K562 (cell line): ENCODE data around the gene KMT2C. TPM values are rescaled to one million over a fixed set of nuclear protein-coding genes. Genes with fewer than 3 reads are reported as not detected.
A peak's percentile ranks its signal among the peaks of the same experiment; 100 is the strongest.

Source experiments
- CHD2 ChIP-seq: IDR thresholded peaks from 2 replicates; pipeline ENCODE4 v1.6.1; 2011; ENCODE audit warnings: low read depth, low read length
- CREB1 ChIP-seq, 2 experiments: sonication (generic) in 1 of 2; formaldehyde crosslinking in 1 of 2; IDR thresholded peaks; 2 replicates each; pipeline versions ENCODE4 v1.6.1 to v1.8.0; 2012 to 2022; ENCODE audit warnings: inconsistent platforms in 1 of 2, mild to moderate bottlenecking in 1 of 2, missing genetic modification reagents in 1 of 2, moderate library complexity in 1 of 2
- DACH1 ChIP-seq: fragments of 450-650 bp; IDR thresholded peaks from 2 replicates; pipeline ENCODE4 v1.6.1; 2018; ENCODE audit not compliant: partially characterized antibody
- E2F8 ChIP-seq: fragments of 450-650 bp; IDR thresholded peaks from 2 replicates; pipeline ENCODE4 v1.7.1; 2018; ENCODE audit warnings: mild to moderate bottlenecking, low read depth; ENCODE audit not compliant: partially characterized antibody
- GABPA ChIP-seq: fragments of 200-800 bp; sonication (Bioruptor generic); conservative IDR thresholded peaks from 2 replicates; pipeline ENCODE4 v1.6.1; 2016; ENCODE audit warnings: low read depth, missing genetic modification characterization, missing compliant biosample characterization
- GMEB1 ChIP-seq: fragments of 250-450 bp; sonication (Bioruptor Pico); IDR thresholded peaks from 2 replicates; pipeline ENCODE4 v1.4.0; 2020; ENCODE audit warnings: mild to moderate bottlenecking
- GTF2F1 ChIP-seq: IDR thresholded peaks from 2 replicates; pipeline ENCODE4 v1.6.1; 2011; ENCODE audit warnings: low read depth, low read length, improper control_type of control experiment
- HBP1 ChIP-seq: fragments of 450-650 bp; formaldehyde crosslinking; IDR thresholded peaks from 2 replicates; pipeline ENCODE4 v1.4.0; 2022; ENCODE audit warnings: missing genetic modification characterization
- HOXB6 ChIP-seq: fragments of 250-450 bp; sonication (Bioruptor Pico); IDR thresholded peaks from 2 replicates; pipeline ENCODE4 v1.5.1; 2022; ENCODE audit warnings: mild to moderate bottlenecking, borderline replicate concordance
- MAZ ChIP-seq, 2 experiments: fragments of 450-650 bp in 1 of 2; sonication (generic) in 1 of 2; formaldehyde crosslinking; IDR thresholded peaks in 1 of 2; conservative IDR thresholded peaks in 1 of 2; 2 replicates each; pipeline versions ENCODE4 v1.4.0 to v1.5.0; 2020; ENCODE audit warnings: mild to moderate bottlenecking in 1 of 2, missing genetic modification reagents in 1 of 2
- NFYB ChIP-seq: IDR thresholded peaks from 2 replicates; pipeline ENCODE4 v1.6.1; 2011; ENCODE audit warnings: mild to moderate bottlenecking, moderate library complexity; ENCODE audit not compliant: insufficient read length; ENCODE audit errors: extremely low read depth
- POLR2H ChIP-seq: IDR thresholded peaks from 2 replicates; pipeline ENCODE4 v1.6.1; 2016; ENCODE audit warnings: missing genetic modification characterization, low read depth, mild to moderate bottlenecking, control low read depth, missing compliant biosample characterization, moderate library complexity
- POU5F1 ChIP-seq: fragments of 150-350 bp; IDR thresholded peaks from 2 replicates; pipeline ENCODE4 v1.6.1; 2014; ENCODE audit warnings: borderline replicate concordance, low read length, low read depth, mild to moderate bottlenecking; ENCODE audit not compliant: partially characterized antibody
- RAD21 ChIP-seq, 2 experiments: fragments of 250-450 bp in 1 of 2; fragments of 450-650 bp in 1 of 2; sonication (Bioruptor Pico) in 1 of 2; formaldehyde crosslinking in 1 of 2; IDR thresholded peaks in 1 of 2; conservative IDR thresholded peaks in 1 of 2; 2 replicates each; pipeline versions ENCODE4 v1.4.0 to v1.8.0; 2020 to 2022; ENCODE audit warnings: mild to moderate bottlenecking in 2 of 2, moderate library complexity in 1 of 2
- SIN3B ChIP-seq: fragments of 450-650 bp; IDR thresholded peaks from 2 replicates; pipeline ENCODE4 v1.6.1; 2017; ENCODE audit warnings: low read depth, mild to moderate bottlenecking, moderate library complexity
- SMAD1 ChIP-seq: fragments of 150-350 bp; IDR thresholded peaks from 2 replicates; pipeline ENCODE4 v1.6.1; 2014; ENCODE audit warnings: low read length, low read depth; ENCODE audit not compliant: partially characterized antibody
- SRF ChIP-seq, 2 experiments: fragments of 250-450, 450-650 bp in 1 of 2; sonication (Bioruptor Pico) in 1 of 2; sonication (generic) in 1 of 2; formaldehyde crosslinking; IDR thresholded peaks; 2 replicates each; pipeline versions ENCODE4 v1.5.0 to v1.5.1; 2020 to 2022; ENCODE audit warnings: mild to moderate bottlenecking in 1 of 2, missing genetic modification reagents in 1 of 2
- ZC3H11A ChIP-seq: IDR thresholded peaks from 2 replicates; pipeline ENCODE4 v1.6.1; 2012; ENCODE audit warnings: low read depth, low read length, improper control_type of control experiment
- ZNF740 ChIP-seq, 3 experiments: fragments of 200-800 bp in 1 of 3; sonication (Bioruptor generic) in 1 of 3; sonication (generic) in 1 of 3; formaldehyde crosslinking in 1 of 3; IDR thresholded peaks; 2 replicates each; pipeline versions ENCODE4 v1.6.1 to v1.8.0; 2016 to 2022; ENCODE audit warnings: mild to moderate bottlenecking in 2 of 3, missing compliant biosample characterization in 2 of 3, missing genetic modification characterization in 2 of 3, missing genetic modification reagents in 1 of 3
- polyA plus RNA-seq, 8 experiments: library from polyadenylated mRNA; depleted of rRNA in 4 of 8; stranded (reverse) in 5 of 8; unstranded in 3 of 8; fragments of >200 nt; fragmentation: Nextera tagmentation in 2 of 8; fragmentation: Illumina TruSeq in 1 of 8; extraction: Ambion mirVana in 2 of 8; extraction: Trizol in 1 of 8; gene quantifications; 2 replicates each; pipeline versions ENCODE4 v1.2.1 to v1.2.3, GENCODE V29; 2011 to 2014; ENCODE audit warnings: inconsistent platforms in 1 of 8, missing spikeins in 1 of 8
- total RNA-seq, 7 experiments: library from RNA; depleted of rRNA in 6 of 7; stranded (reverse); fragments of >200 nt in 6 of 7; fragmentation: Illumina TruSeq in 2 of 7; extraction: Trizol in 2 of 7; gene quantifications; 2 replicates each; pipeline versions ENCODE4 v1.2.1 to v1.2.3, GENCODE V29; 2011 to 2021; ENCODE audit warnings: low replicate concordance in 1 of 7

KMT2C gene
- total and polyA plus RNA-seq, 9 of the 15 experiments (the other 6 are each of a cell fraction or from before 2014, with no cell fraction given), result 4.9 to 67.8 (median 27.1) TPM

- TF ChIP-seq E2F8 (peak; percentile 24), RAD21 (CRISPR knock-in tag; conservative IDR thresholded peaks at IDR 0.05 in 1 of 2, IDR thresholded peaks at IDR 0.05 in 1 of 2) (no peak; a peak in 1 of 4 replicates), ZNF740 (CRISPR knock-in tag; IDR thresholded peaks at IDR 0.05) (no peak; the same call in none of the 2 replicates), ZNF740 (tag; IDR thresholded peaks at IDR 0.05) (no peak; a peak in 2 of 4 replicates), SMAD1 (peak; percentile 17), POLR2H (tag) (peak; percentile 93), DACH1 (no peak), GMEB1 (CRISPR knock-in tag) (no peak), POU5F1 (no peak), NFYB (peak; percentile 52), GABPA (peak; percentile 95), GTF2F1 (peak; percentile 83; the same call in 1 of the 2 replicates), HOXB6 (CRISPR knock-in tag) (no peak), CREB1 (IDR thresholded peaks at IDR 0.05) (0 out of 2 replicates have a peak, but pooled peaks have one; percentile 47), CREB1 (CRISPR knock-in tag; IDR thresholded peaks at IDR 0.05) (peak; percentile 25; the same call in 1 of the 2 replicates), SRF (CRISPR knock-in tag; IDR thresholded peaks at IDR 0.05) (peak in 1 of 2 experiments; percentile 67; a peak in 2 of 4 replicates), ZC3H11A (no peak), MAZ (CRISPR knock-in tag; conservative IDR thresholded peaks at IDR 0.05 in 1 of 2, IDR thresholded peaks at IDR 0.05 in 1 of 2) (peak; percentile 99), SIN3B (no peak; the same call in 1 of the 2 replicates), CHD2 (peak; percentile 63), HBP1 (CRISPR knock-in tag) (no peak)
Observed at GRCh38 chr7:152463709-152464311, 28.0 kb upstream of the KMT2C start (continued).
